Measurements from ENCODE around the gene CS. TPM values are rescaled to one million over a fixed set of nuclear protein-coding genes. Genes with fewer than 3 reads are reported as not detected.

CS gene
- total RNA-seq, 1 donor from 2014 or later: 212 TPM

GRCh38 chr12:56282030-56282429 lies 18.1 kb downstream of the CS start:
- no peak for TF ChIP-seq CTCF (IDR thresholded peaks at IDR 0.05; ENCODE audit: insufficient read depth, low read depth, low read length)
- TF ChIP-seq EZH2 (IDR thresholded peaks at IDR 0.05; ENCODE audit: insufficient read depth, low read length): no peak
- Histone ChIP-seq H3K4me3 (ENCODE audit: insufficient read depth, low read depth, low read length) (no peak overlapping the region), H3K4me1 (ENCODE audit: insufficient read depth, low read length) (no peaks in the 10 kb centered on the region), H3K9me3 (ENCODE audit: insufficient read depth, low read depth, low read length) (no peaks in the 10 kb centered on the region), H3K36me3 (ENCODE audit: insufficient read depth, low read length) (peaks cover 45% of the 10 kb centered on the region), H3K4me2 (ENCODE audit: low read length) (no peak overlapping the region), H3K27me3 (ENCODE audit: insufficient read depth, low read length) (no peaks in the 10 kb centered on the region), H2AFZ (ENCODE audit: low read depth, low read length) (no peak overlapping the region), H4K20me1 (ENCODE audit: insufficient read depth, low read length) (peaks cover 12% of the 10 kb centered on the region), H3K27ac (ENCODE audit: low read depth, low read length) (no peak overlapping the region), H3K79me2 (ENCODE audit: insufficient read depth, low read length) (peaks cover 3% of the 10 kb centered on the region), H3K9ac (ENCODE audit: low read length) (no peak overlapping the region)
- Mint-ChIP-seq H3K4me1 (ENCODE audit: low read depth, unreplicated experiment) (no peaks in the 10 kb centered on the region), H3K4me3 (ENCODE audit: unreplicated experiment) (no peak overlapping the region), H3K27ac (ENCODE audit: unreplicated experiment) (peak overlapping the region; percentile 62), H3K36me3 (ENCODE audit: low read depth, unreplicated experiment) (peaks cover 22% of the 10 kb centered on the region), H3K9me3 (ENCODE audit: unreplicated experiment) (no peaks in the 10 kb centered on the region), H3K27me3 (ENCODE audit: low read depth, unreplicated experiment) (no peaks in the 10 kb centered on the region)
- FAIRE-seq (no peak), DNase-seq (ENCODE audit: low read depth) (no peak)

- H3K9me3 ChIP-seq (ENCODE audit: insufficient read depth, low read depth, low read length): no peaks in the 10 kb centered on the region
- H3K4me1 ChIP-seq (ENCODE audit: insufficient read depth, low read length): no peaks in the 10 kb centered on the region
- H3K27me3 ChIP-seq (ENCODE audit: insufficient read depth, low read length): no peaks in the 10 kb centered on the region
- peaks cover 22% of the 10 kb centered on the region for H3K36me3 Mint-ChIP-seq (ENCODE audit: low read depth, unreplicated experiment)
- peaks cover 46% of the 10 kb centered on the region for H3K36me3 ChIP-seq (ENCODE audit: insufficient read depth, low read length)
- no peaks in the 10 kb centered on the region for H3K9me3 Mint-ChIP-seq (ENCODE audit: unreplicated experiment)
- H3K27ac ChIP-seq (ENCODE audit: low read depth, low read length): no peak overlapping the region
- no peaks in the 10 kb centered on the region for H3K79me2 ChIP-seq (ENCODE audit: insufficient read depth, low read length)
- peak overlapping the region; percentile 35 for H3K4me3 Mint-ChIP-seq (ENCODE audit: unreplicated experiment)
- H3K9ac ChIP-seq (ENCODE audit: low read length): no peak overlapping the region
- H2AFZ ChIP-seq (ENCODE audit: low read depth, low read length): no peak overlapping the region
- H4K20me1 ChIP-seq (ENCODE audit: insufficient read depth, low read length): peaks cover 4% of the 10 kb centered on the region
- no peaks in the 10 kb centered on the region for H3K4me1 Mint-ChIP-seq (ENCODE audit: low read depth, unreplicated experiment)
- DNase-seq (ENCODE audit: low read depth) (no peak), FAIRE-seq (no peak)
- H3K4me2 ChIP-seq (ENCODE audit: low read length): no peak overlapping the region
- H3K4me3 ChIP-seq (ENCODE audit: insufficient read depth, low read depth, low read length): no peak overlapping the region
- H3K27ac Mint-ChIP-seq (ENCODE audit: unreplicated experiment): no peak overlapping the region
- H3K27me3 Mint-ChIP-seq (ENCODE audit: low read depth, unreplicated experiment): no peaks in the 10 kb centered on the region
- TF ChIP-seq CTCF (IDR thresholded peaks at IDR 0.05; ENCODE audit: insufficient read depth, low read depth, low read length) (no peak), EZH2 (IDR thresholded peaks at IDR 0.05; ENCODE audit: insufficient read depth, low read length) (no peak)
Measured at GRCh38 chr12:56280849-56281248, 19.3 kb downstream of the CS start.

GRCh38 chr12:56278905-56279304 lies 21.2 kb downstream of the CS start:
- no peak for DNase-seq (ENCODE audit: low read depth)

More at GRCh38 chr12:56278905-56279304, 21.2 kb downstream of the CS start:
- Histone ChIP-seq H3K4me1 (ENCODE audit: insufficient read depth, low read length) (no peaks in the 10 kb centered on the region), H3K27me3 (ENCODE audit: insufficient read depth, low read length) (no peaks in the 10 kb centered on the region), H3K4me3 (ENCODE audit: insufficient read depth, low read depth, low read length) (no peak overlapping the region), H3K9me3 (ENCODE audit: insufficient read depth, low read depth, low read length) (no peaks in the 10 kb centered on the region), H4K20me1 (ENCODE audit: insufficient read depth, low read length) (peaks cover 4% of the 10 kb centered on the region), H3K27ac (ENCODE audit: low read depth, low read length) (no peak overlapping the region), H2AFZ (ENCODE audit: low read depth, low read length) (no peak overlapping the region), H3K36me3 (ENCODE audit: insufficient read depth, low read length) (peaks cover 54% of the 10 kb centered on the region), H3K79me2 (ENCODE audit: insufficient read depth, low read length) (no peaks in the 10 kb centered on the region), H3K9ac (ENCODE audit: low read length) (no peak overlapping the region), H3K4me2 (ENCODE audit: low read length) (no peak overlapping the region)
- H3K4me3 Mint-ChIP-seq (ENCODE audit: unreplicated experiment): no peak overlapping the region
- peaks cover 18% of the 10 kb centered on the region for H3K36me3 Mint-ChIP-seq (ENCODE audit: low read depth, unreplicated experiment)
- no peaks in the 10 kb centered on the region for H3K9me3 Mint-ChIP-seq (ENCODE audit: unreplicated experiment)
- FAIRE-seq: no peak
- no peaks in the 10 kb centered on the region for H3K4me1 Mint-ChIP-seq (ENCODE audit: low read depth, unreplicated experiment)
- TF ChIP-seq CTCF (IDR thresholded peaks at IDR 0.05; ENCODE audit: insufficient read depth, low read depth, low read length) (no peak), EZH2 (IDR thresholded peaks at IDR 0.05; ENCODE audit: insufficient read depth, low read length) (no peak)
- H3K27me3 Mint-ChIP-seq (ENCODE audit: low read depth, unreplicated experiment): no peaks in the 10 kb centered on the region
- no peak overlapping the region for H3K27ac Mint-ChIP-seq (ENCODE audit: unreplicated experiment)

All from astrocyte (in vitro differentiated cells and primary cell).